Stimulated activated CD8-positive, alpha-beta memory T cell treated with anti-CD3 and anti-CD28 coated beads, Interleukin-12 subunit alpha, Interleukin-12 subunit beta, amount 100 ng/mL, for 4 hours (primary cell): Measurements from ENCODE around the gene JPH3.
"Not testable (repeated sequence)": the region's sequence is repeated elsewhere in the genome, so short reads cannot be mapped to it uniquely, and the experiment has no call there.

Experiments used
- DNase-seq: peaks from one replicate; pipeline ENCODE4 v3.0.0-alpha.2; 2020; ENCODE audit warnings: low read depth

Gene JPH3

DNA sequence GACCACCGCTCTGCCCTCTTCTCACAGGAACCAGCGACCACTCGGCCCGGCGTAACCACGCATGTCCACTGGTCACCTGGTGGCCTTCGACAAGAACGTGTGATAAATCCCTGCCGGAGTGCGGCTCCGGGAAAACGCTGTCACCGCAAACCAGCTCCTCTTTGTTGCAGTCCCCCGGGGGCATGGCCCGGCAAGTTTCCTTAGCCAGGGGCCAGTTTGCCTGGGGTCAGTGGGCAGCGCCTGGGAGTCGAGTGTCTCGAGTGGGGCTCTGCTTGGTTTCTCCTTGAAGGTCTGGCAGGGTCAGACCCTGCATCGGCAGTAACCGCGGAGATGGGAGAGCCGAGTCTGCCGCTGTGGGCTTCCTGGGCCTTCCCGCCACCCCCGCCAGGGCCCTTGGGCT lies 52.5 kb downstream of the JPH3 start:
- no peak for DNase-seq

DNA sequence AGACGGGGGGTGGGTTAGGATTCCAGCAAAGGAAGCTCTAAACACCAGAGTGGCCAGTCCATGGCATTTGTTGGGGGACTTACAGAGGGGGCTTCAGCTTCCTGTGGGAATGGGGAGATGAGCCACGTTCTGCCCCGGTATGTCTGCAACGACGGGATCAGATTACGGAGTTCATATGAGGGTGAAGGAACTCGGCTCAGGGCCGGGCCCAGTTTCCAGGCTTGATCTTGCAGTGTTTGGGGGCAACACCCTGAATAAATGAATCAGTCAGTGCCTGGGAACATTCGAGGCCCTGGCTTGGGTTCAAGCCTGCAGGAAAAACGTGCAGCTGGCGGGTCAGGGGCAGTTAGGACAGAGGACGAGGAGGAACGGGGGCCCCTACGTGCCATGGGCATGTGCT lies 54.0 kb downstream of the JPH3 start:
- no peak for DNase-seq

DNA sequence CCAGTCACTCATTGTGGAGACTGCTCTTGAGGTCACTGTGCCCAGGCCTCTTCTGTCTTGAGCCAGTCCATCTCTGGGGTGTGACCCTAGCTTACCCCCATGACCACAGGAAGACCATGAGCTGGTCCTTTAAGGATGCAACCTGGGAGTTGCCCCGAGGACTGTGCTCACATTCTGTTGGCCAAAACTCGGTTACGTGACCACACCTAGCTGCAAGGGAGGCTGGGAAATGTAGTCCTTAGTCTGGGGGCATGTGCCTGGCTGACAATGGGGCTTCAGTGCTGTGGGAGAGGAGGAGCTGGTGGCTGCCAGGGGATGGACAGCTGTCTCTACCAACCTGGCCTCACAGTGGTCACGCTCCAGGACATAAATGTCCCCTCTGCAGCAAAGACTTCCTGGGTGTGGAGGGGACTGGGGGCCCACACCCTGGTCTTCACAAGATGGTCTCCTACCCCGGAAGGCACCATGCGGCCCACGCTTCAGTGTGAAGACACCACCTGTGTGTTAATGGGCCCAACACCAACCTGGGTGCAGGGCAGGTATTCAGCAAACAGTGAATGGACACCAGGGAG lies 55.4 kb downstream of the JPH3 start:
- DNase-seq: no peak

DNA sequence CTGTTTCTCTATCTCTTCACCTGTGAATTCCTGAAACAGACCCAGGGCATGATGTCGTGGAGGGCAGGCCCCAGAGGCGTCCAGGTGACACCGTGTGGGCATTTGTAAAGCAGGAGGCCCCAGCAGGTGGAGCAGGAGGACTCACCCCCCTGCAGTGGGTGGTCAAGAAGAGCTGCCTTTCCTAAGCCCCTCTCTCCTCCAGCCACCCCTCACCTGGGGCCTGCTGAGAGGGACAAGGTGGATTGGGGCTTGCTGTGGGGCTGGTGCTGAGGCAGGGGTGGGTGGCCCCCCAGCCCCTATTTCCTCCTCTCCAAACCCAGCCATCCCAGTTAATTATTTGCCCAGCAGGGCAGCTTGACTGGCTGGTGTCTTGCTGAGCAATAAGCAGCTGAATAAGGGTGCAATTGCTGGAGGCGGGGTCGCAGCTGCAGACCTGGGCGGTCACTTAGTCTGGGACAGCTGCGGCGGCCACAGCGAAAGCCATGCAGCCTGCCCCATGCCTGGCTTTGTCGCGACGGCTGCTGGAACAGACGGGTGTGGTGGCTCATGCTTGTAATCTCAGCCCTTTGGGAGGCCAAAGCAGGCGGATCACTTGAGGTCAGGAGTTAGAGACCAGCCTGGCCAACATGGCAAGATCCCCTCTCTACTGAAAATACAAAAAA lies 56.4 kb downstream of the JPH3 start:
- DNase-seq: no peak

DNA sequence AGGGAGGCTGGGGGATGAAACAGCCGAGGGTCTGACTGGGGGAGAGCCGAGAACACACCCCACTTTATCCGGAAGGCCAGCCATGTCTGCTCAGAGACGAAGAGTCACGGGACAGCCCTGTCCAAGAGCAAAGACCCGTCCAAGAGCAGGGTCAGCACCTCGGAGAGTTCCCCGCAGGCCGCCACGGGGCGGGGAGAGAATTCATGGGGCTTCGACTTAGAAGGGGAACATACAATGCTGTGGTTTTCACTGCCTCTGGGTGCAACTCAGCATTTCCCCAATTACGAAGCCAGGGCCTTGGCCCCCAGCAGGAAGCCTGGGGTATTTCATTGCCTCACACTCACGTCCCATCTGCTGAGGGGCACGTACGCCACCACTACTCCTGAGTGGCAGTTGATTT lies 59.3 kb downstream of the JPH3 start:
- peak; percentile 3 for DNase-seq

DNA sequence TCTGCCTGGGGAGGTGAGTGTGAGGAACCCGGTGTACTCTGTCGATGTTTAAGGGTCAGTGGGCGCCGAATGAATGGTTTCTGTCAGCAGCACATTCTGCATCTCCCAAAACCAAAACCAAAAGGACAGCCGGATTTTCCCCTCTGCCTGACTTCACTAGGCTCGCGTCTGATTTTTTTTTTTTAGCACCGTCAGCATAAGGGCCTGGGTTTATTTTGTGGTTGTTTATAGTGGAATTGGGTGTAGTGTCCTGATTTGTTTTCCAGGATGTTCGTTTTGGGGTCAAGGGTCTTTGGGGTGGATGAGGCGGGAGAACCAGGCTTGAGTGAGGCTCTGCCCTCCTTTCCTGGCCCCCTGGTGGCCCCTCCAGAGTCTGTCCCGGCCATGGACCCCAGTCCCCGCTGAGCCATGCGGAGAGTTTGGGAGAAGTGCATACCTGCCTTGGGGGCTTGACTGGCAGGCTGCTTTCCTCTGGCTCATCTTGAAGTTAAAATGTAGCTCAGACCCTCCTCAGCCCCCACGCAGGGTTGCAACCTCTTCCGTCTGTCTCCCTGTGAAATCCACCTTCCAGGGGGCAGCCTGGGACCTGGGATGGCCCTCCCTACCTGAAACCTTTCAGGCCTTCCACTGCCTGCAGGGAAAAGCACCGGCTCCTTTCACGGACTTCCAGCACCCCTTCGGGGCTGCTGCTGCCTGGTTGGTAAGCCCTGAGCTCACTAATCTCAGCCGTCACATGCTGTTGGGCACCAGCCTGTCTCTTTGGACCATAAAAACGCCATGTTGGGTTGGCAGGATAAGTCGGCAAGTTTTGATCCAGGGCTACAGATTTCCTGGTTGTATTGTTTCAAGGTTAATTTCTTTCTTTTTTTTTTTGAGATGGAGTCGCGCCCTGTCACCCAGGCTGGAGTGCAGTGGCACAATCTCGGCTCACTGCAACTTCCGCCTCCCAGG lies 60.2 kb downstream of the JPH3 start:
- no peak for DNase-seq

DNA sequence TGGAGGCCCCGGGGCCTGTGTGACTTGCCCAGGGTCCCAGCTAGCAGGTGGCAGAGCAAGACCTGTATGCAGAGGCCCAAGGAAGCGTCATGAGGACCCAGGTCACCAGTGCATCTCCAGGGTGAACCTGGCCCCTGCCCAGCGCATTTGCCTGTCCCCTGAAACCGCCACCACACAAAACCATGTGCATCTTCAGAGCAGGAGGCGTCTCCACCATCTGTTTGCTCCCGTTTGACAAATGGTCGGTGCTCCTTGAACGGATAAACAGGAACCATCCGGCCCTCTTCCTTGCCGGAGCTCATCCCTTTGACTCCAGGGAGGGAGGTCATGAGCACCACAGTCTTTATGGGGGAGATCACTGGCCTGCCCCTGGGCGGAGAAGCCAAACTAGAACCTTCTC lies 62.5 kb downstream of the JPH3 start:
- no peak for DNase-seq

DNA sequence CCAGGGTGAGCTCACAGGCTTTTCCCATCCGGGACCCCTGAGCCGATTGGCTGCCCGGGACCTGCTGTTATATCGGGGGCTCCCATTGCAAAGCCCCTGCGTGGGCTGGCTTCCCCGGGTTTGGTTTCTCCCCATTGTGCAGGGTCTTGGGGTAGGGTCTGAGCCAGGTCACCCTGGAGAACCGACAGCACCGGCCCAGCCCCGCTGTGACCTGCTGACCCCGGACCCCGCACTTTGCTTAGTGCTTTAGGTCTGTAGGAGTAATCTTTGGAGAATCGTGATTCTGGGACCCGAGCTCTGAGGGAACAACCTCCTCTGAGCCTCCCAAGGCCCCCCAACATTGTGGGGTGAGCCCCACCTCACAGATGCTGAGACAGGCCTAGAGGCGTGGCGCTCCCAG lies 62.9 kb downstream of the JPH3 start:
- DNase-seq: no peak

DNA sequence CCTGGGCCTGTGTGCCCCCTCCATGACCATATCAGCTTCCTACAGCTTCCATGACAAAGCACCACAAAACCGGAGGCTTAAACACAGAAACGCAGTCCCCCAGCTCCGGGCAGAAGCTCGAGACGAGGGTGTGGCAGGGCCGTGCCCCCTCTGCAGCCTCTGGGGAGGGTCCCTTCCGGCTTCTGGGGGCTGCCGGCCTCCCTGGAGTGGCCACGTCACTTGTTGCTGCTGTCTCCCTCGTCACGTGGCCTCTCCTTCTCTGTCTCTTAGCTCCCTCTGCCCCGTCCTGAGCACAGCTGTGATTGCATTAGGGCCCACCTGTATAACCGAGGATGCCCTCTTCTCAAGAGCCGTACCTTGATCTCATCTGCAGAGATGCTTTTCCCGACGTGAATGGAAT lies 64.6 kb downstream of the JPH3 start:
- DNase-seq: no peak

DNA sequence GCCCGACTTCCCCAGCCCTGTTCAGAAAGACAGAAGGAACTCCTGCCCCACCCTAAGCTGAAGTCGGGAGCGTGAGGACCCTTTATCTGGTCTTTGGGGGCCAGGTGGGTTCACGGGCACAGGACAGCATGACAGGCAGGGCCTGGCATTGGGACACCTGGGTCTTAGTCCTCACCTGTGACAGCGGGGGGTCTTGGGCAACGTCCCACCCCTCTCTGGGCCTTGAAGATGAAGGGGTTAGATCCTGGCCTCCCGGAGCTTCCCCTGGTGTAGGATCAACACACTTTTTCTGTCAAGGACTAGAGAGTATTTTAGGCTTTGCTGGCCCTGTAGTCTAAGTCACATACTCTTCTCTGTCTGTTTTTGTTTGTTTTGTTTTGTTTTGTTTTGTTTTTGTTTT lies 65.1 kb downstream of the JPH3 start:
- no peak for DNase-seq

DNA sequence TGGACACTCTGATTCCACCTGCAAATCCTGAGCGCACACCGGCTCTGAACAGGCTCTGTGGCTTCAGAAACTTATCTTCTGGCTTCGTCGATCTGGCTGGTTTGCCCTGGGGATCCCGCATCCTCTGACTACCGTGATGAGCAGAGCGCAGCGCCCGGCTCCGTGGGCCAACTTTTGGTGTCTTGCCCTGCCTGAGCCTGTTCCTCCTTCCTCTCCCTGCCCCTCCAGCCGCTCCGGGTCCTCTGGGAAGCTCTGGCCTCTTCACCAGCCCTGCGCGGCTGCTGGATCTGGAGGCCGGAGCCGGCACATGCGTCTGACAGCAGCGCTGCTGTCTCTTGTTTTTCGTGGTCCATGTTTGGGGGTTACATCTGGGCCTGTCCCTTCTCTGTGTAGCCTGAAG lies 65.6 kb downstream of the JPH3 start:
- DNase-seq: no peak

DNA sequence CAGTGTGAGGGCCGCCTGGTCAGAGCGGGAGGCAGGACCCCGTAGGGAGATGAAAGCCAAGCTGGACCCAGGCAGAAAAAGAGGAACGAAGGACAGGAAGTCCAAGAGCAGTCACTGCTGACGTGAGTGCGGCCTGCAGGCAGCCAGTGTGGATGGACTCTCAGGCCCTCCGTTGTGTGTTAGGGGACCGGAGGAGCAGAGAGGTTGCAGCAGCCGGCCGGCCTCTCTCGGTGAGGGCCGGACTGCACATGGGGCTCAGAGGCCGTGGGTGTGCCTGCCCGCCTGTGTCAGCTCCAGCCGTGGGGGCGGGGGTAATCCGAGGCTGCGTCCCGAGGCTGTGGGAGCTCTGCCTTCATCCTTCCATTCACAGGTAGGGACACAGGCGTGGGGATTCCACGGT lies 67.4 kb downstream of the JPH3 start:
- no peak for DNase-seq

DNA sequence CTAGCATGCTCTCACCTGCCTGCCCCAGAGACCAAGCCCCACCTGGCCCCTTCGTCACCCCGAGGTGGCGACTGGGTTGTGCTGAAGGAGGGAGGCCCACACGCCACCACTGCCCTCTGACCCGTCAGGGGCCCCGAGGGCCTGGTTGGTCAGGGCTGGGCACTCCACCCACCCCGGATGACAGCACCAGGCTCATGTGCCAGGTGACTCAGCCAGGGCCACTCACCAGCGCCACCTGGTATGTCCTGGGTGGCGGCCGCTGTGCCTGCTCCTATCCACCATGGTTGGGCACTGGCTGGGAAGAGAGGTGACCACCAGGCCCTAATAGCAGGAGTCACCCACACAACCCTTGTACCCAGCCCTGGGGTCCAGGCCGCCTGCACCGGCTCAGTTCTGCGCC lies 68.9 kb downstream of the JPH3 start:
- DNase-seq: no peak

DNA sequence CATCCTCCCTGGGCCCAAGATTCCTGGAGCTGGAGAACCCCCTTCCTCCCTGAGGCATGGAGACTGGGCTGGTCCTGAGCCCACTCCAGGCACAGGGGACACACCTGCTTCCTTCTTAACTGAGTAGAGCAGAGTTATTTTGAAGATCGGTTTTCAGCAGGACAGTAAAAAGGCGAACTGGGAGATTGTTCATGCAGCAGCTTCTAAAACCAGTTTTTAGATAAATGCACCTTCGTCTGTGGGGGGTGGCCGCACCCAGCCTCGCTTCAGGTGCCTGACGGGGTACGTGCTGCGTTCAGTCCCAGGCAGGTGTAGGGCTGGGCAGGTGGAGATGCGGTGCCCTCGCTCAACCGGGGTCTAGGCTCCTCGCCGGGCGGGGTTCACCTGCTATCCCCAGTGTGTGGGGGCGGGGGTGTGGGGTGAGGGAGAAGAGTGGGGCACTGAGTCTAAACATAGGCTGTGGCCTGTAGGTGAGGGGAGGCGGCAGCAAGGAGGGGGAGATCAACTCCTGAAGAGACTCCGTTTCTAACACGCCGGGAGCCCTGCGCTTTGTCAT lies 69.5 kb downstream of the JPH3 start:
- DNase-seq: no peak

DNA sequence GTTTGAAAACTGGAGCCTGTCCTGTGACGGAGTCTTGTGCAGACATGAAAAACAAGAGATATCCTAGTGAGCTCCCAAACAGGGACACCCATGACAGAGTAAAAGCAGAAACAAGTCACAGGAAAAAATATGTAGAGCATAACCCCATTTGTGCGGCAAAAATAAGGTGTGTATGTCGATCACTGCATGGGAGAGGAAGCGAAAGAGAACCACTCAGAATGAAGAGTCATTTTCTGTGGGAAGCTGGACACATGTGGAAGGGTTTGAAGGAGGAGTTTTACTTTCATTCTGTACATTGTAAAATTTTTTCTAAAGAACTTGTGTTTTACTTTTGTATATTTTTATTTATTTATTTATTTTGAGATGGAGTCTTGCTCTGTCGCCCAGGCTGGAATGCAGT lies 72.1 kb downstream of the JPH3 start:
- DNase-seq: no peak

DNA sequence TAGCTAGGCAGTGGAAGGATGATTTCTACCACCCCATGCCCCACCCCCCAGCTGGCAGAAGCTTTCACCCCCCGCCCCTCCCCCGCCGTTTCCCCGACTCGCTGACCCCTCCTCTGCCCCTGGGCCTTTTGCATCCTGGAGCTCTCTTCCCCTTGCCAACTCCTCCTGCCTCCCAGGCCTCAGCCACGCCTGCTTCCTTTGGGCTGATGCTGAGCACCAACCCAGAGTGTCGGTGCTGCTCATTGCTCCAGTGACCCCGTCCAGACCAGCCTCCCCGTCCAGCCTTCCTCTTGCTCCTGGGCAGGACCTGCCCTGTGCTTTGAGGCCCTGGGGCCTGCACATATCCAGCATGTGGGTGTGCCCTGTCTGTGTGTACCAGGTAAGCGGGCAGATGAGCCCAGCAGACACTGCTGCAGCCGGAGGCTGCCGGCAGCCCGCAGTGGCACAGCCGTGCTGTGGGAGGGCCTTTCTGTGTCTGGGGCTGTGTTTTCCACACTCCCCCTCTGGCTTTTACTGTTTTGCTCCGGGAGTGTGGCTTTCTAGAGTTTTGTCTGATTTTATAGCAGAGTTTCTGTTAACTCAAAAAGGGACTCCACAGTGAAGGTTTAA lies 72.9 kb downstream of the JPH3 start:
- DNase-seq: no peak

DNA sequence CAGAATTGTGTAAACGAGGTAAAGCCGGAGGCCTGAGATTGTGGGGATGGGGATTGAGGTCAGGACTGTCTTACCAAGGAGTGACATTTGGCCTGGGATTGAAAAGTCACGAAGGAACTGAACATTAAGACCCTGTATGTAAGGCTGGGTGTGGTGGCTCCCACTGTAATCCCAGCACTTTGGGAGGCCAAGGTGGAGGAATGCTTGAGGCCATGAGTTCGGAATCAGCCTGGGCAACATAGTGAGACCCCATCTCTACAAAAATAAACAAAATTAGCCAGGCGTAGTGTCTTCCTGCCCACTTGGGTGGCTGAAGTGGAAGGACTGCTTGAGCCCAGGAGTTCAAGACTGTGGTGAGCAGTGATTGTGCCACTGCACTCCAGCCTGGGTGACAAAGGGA lies 75.5 kb downstream of the JPH3 start:
- no peak for DNase-seq

DNA sequence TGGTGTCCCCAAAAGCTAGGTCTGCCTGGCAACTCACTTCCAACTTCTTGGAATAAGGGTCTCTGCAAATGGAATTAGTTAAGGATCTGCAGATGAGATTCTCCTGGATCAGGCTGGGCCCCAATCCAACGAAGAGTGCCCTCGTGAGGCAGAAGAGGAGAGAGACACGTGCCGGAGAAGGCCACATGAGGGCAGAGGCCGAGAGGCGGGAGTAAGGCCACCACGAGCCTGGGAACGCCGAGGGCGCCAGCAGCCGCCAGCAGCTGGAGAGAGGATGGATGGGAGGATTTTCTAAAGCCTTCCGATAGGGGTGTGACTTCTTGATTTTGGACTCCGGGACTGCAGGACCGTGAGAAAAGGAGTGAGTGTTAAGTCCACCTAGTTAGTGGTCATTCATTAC lies 76.3 kb downstream of the JPH3 start:
- DNase-seq: no peak

DNA sequence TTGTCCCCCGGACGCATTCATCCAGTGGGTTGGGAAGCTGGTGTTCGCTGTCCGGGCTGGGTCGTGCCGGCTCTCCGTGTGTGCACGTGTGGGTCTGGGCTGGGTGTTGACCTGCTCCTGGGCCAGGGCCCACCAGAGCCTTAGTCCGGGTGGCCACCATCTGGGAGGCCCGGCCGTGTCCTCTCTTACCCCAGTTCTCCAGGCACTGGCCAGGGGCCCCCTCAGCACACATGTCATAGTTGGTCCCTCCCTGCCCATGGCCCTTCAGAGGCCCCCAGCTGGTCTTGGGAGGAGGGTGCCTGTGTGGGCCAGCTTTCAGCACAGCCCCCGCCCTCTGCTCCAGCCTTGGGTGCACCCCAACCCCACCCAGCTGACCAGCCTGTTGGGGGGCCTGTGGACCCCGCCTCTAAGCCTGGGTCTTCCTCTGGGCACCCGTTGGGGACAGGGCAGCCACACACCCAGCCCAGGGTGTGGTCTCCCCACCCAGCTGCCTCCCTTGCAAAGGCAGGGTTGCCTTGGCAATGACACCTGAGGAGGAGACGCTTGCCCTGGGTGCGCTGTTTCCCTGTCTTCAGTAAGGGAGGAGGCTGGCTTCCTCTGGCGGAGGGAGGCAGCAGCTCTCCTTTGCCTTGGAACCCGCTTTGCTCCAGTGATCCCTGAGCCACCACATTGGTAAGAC lies 77.4 kb downstream of the JPH3 start:
- no peak for DNase-seq

DNA sequence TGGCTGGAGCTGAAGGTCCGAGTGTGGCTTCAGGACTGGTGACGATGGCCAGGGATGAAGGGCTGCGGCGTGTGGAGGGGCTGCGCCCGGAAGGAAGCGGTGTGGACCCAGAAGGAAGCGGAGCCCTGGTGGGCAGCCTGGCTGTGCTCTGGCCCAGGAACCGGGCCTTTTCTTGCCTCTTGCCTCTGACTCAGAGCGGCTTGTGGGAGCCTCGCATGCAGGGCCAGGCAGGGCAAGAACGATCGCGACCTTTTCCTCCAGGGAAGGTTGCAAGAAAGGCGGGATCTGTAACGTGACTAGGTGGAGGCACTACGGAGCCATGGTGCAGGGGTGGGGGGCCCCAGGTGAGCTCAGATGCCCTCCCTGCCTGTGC lies 78.0 kb downstream of the JPH3 start:
- DNase-seq: no peak

DNA sequence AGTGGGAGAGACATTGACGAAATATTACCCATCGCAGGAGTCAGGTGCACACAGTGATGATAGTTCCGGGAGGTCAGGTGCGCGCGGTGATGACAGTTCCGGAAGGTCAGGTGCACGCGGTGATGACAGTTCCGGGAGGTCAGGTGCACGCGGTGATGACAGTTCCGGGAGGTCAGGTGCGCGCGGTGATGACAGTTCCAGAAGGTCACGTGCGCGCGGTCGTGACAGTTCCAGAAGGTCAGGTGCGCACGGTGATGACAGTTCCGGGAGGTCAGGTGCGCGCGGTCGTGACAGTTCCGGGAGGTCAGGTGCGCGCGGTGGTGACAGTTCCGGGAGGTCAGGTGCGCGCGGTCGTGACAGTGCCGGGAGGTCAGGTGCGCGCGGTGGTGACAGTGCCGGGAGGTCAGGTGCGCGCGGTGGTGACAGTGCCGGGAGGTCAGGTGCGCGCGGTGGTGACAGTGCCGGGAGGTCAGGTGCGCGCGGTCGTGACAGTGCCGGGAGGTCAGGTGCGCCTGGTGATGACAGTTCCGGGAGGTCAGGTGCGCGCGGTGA lies 78.8 kb downstream of the JPH3 start:
- DNase-seq: not testable (repeated sequence)
